ENCODE data around the gene KIRREL1. TPM values are rescaled to one million over a fixed set of nuclear protein-coding genes. Genes with fewer than 3 reads are reported as not detected.

Gene KIRREL1
- total RNA-seq (2021) (25.8 and 30.7 TPM in 2 replicates), Bru-seq, nascent RNA (percentile 72 among the genes with signal in this experiment), BruChase-seq, experiment 1, labeled RNA remaining after a 2-hour chase (percentile 74 among the genes with signal in this experiment), BruChase-seq, experiment 2, labeled RNA remaining after a 6-hour chase (percentile 78 among the genes with signal in this experiment)
- long read RNA-seq, partial matches to known transcripts, result 0 of 7 reads
- long read RNA-seq, other reads (novel, unspliced or antisense), result 7 of 7 reads

GRCh38 chr1:157993147-157993917 lies at the start of gene KIRREL1:
Gene KIRREL1 (plus strand): TSS chr1:157993645. CDS start chr1:157993677, 32 bp downstream.
- ChIA-PET POLR2A (ENCODE audit: unreplicated experiment) (no interaction called here), CTCF (interaction anchor here (0.7 to 2.6 kb wide), 6 partner anchors 18 to 132 kb away, joined by 3 to 16 read pairs (median 12); no protein-coding TSS in a partner anchor)
- Histone ChIP-seq H3K4me2 (peak within 1 kb of the TSS; percentile 95), H3K9me2 (ENCODE audit: insufficient read depth) (no peaks in the 10 kb centered on the region), H3K4me1 (replicated peaks; ENCODE audit: insufficient read depth) (no peaks in the 10 kb centered on the region), H3F3A (ENCODE audit: insufficient read depth, low read depth) (peaks cover 10% of the 10 kb centered on the region; the same call in 1 of the 2 replicates), H3K36me3 (ENCODE audit: low read depth) (no peaks in the 10 kb centered on the region), H3K27ac (no peak within 1 kb of the TSS), H2AFZ (peak within 1 kb of the TSS; percentile 96), H4K20me1 (ENCODE audit: insufficient read depth) (no peaks in the 10 kb centered on the region), H3K27me3 (ENCODE audit: insufficient read depth, low read depth) (peaks cover 21% of the 10 kb centered on the region; the same call in 1 of the 2 replicates), H3K9me3 (ENCODE audit: insufficient read depth, low read depth) (no peaks in the 10 kb centered on the region), H3K79me2 (ENCODE audit: low read depth) (peaks cover 43% of the 10 kb centered on the region), H3K4me3 (peak within 1 kb of the TSS; percentile 97)
- intact Hi-C loops (cut with micrococcal nuclease; ENCODE audit: unreplicated experiment), result no loop called here
- no TSS peak for BruUV-seq (replicated peaks)
- peak in 1 of 2 experiments; percentile 59 for DNase-seq
- no peak for TF ChIP-seq CTCF (conservative IDR thresholded peaks at IDR 0.05)
- no peak for TF ChIP-seq EZH2 (IDR thresholded peaks at IDR 0.05; ENCODE audit: low read depth)

- Histone ChIP-seq H3K27ac (no peak overlapping the region), H3K79me2 (ENCODE audit: low read depth) (no peaks in the 10 kb centered on the region), H4K20me1 (ENCODE audit: insufficient read depth) (no peaks in the 10 kb centered on the region), H3F3A (ENCODE audit: insufficient read depth, low read depth) (no peaks in the 10 kb centered on the region), H3K36me3 (ENCODE audit: low read depth) (no peaks in the 10 kb centered on the region), H3K9me3 (ENCODE audit: insufficient read depth, low read depth) (no peaks in the 10 kb centered on the region), H3K9me2 (ENCODE audit: insufficient read depth) (no peaks in the 10 kb centered on the region), H3K4me1 (replicated peaks; ENCODE audit: insufficient read depth) (no peaks in the 10 kb centered on the region), H2AFZ (no peak overlapping the region), H3K4me2 (no peak overlapping the region), H3K4me3 (no peak overlapping the region), H3K27me3 (ENCODE audit: insufficient read depth, low read depth) (peaks cover 73% of the 10 kb centered on the region)
- TF ChIP-seq EZH2 (IDR thresholded peaks at IDR 0.05; ENCODE audit: low read depth) (no peak), CTCF (conservative IDR thresholded peaks at IDR 0.05) (no peak)
- no TSS peak for BruUV-seq (replicated peaks)
- intact Hi-C loops (cut with micrococcal nuclease; ENCODE audit: unreplicated experiment), result no loop called here
- POLR2A ChIA-PET (ENCODE audit: unreplicated experiment), result no interaction called here
- no peak for DNase-seq
- CTCF ChIA-PET, result no interaction called here
These were observed 48.7 kb upstream of the KIRREL1 start for GRCh38 chr1:157944663-157945280.

- ChIA-PET CTCF (no interaction called here), POLR2A (ENCODE audit: unreplicated experiment) (no interaction called here)
- no peak overlapping the region for H2AFZ ChIP-seq
- H3K36me3 ChIP-seq (ENCODE audit: low read depth), result no peaks in the 10 kb centered on the region
- H3K4me3 ChIP-seq, result no peak overlapping the region
- TF ChIP-seq CTCF (conservative IDR thresholded peaks at IDR 0.05), result peak; percentile 32; the same call in 1 of the 2 replicates
- TF ChIP-seq EZH2 (IDR thresholded peaks at IDR 0.05; ENCODE audit: low read depth), result no peak
- peaks cover 79% of the 10 kb centered on the region for H3K27me3 ChIP-seq (ENCODE audit: insufficient read depth, low read depth)
- no peaks in the 10 kb centered on the region for H4K20me1 ChIP-seq (ENCODE audit: insufficient read depth)
- intact Hi-C loops (cut with micrococcal nuclease; ENCODE audit: unreplicated experiment), result no loop called here
- H3K27ac ChIP-seq, result no peak overlapping the region
- H3K9me2 ChIP-seq (ENCODE audit: insufficient read depth), result no peaks in the 10 kb centered on the region
- no peaks in the 10 kb centered on the region for H3K9me3 ChIP-seq (ENCODE audit: insufficient read depth, low read depth)
- H3F3A ChIP-seq (ENCODE audit: insufficient read depth, low read depth), result no peaks in the 10 kb centered on the region
- BruUV-seq (replicated peaks), result no TSS peak
- no peaks in the 10 kb centered on the region for H3K79me2 ChIP-seq (ENCODE audit: low read depth)
- DNase-seq, result no peak
- no peaks in the 10 kb centered on the region for H3K4me1 ChIP-seq (replicated peaks; ENCODE audit: insufficient read depth)
- H3K4me2 ChIP-seq, result no peak overlapping the region
These were observed 45.0 kb upstream of the KIRREL1 start for GRCh38 chr1:157948312-157949073.

All from PC-9 (cell line).